Motor neuron (in vitro differentiated cells): ENCODE results near the gene ACER3. TPM values are rescaled to one million over a fixed set of nuclear protein-coding genes. Genes with fewer than 3 reads are reported as not detected.
"Not testable (repeated sequence)": the region's sequence is repeated elsewhere in the genome, so short reads cannot be mapped to it uniquely, and the experiment has no call there.

Experiments
- ATAC-seq, 8 experiments: fragments of 200-7000 bp; cut with Tn5 transposase; replicated peaks in 6 of 8; 2 replicates each; pipeline ENCODE4 v1.8.0; 2021; ENCODE audit warnings: mild to moderate bottlenecking in 8 of 8, moderate library complexity in 8 of 8
- H3K27ac ChIP-seq, 2 donors: fragments of 250-450 bp; sonication (Bioruptor Pico); 2 replicates each; pipeline ENCODE4 v1.9.0; 2021; ENCODE audit warnings: antibody characterized with exemption in 2 of 2, mild to moderate bottlenecking in 2 of 2, moderate library complexity in 1 of 2
- H3K4me1 ChIP-seq, 2 donors: fragments of 250-450 bp; sonication (Bioruptor Pico); replicated peaks in 1 of 2; 2 replicates each; pipeline ENCODE4 v1.6.1; 2021; ENCODE audit warnings: antibody characterized with exemption in 2 of 2, mild to moderate bottlenecking in 2 of 2, moderate library complexity in 1 of 2
- H3K4me3 ChIP-seq, 5 donors: fragments of 250-450 bp; sonication (Bioruptor Pico); 2 replicates each; pipeline ENCODE4 v1.9.0; 2021; ENCODE audit warnings: antibody characterized with exemption in 5 of 5, mild to moderate bottlenecking in 5 of 5, moderate library complexity in 4 of 5
- WGBS, 10 experiments: fragments of 450-650 bp; shearing (Covaris generic); methylation state at CpG; one replicate each; pipeline ENCODE4 v1.0.0; 2022; 5-methylcytosine and 5-hydroxymethylcytosine counted together
- in situ Hi-C, 9 experiments: fragments of 400-800 bp; cut with MboI; loops; one replicate each; pipeline ENCODE4 v1.15.0; 2021; ENCODE audit warnings: low sequenced_read_pairs in 9 of 9, low pct_unique_long_range_greater_than_20kb in 2 of 9; ENCODE audit not compliant: unreplicated experiment in 9 of 9
- total RNA-seq, 8 experiments: library from RNA; unstranded; fragments of 300-600 nt; gene quantifications; 2 replicates each; pipeline versions ENCODE4 v1.2.3 to v1.2.4, GENCODE V29; 2022

ACER3 gene
- total RNA-seq, 8 experiments from 2014 or later, result 7.1 to 15.8 (median 9.2) TPM

DNA sequence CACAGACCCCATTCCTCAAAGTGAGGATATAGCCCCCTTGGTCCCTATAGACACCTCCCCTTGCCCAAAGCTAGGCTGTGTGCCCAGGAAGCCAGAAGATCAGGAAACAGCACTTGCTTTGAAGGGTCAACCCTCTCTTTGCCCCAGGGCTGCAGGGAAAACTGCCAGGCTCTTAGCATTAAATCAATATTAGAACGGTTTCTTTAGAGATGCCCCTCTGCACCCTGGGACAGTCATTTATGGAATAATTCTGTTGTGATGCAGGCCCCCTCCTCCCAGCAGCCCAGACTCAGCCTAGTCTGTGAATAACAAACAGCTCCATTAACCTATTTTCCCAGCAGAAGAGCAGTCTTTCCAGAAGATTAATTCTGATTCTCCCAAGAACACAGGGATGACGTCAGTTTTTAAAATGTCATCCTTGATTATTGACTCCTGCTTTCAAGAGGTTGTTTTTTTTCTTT is 194.4 kb downstream of the ACER3 start:
- H3K4me3 ChIP-seq, result no peak overlapping the region
- WGBS, 10 experiments, result 17 to 61% (median 32%) methylated on average over 1 to 2 of the region's 2 CpGs; no CpG with 5 or more reads in 4 of the 10 experiments
- ATAC-seq, result peak in 6 of 8 experiments; percentile 25 to 98 (median 94)
- H3K27ac ChIP-seq, result peak overlapping the region in 1 of 2 donors; percentile 29
- in situ Hi-C loops, result loop anchor here in 1 of 9 experiments (10.0 kb wide), 1 partner anchor 50 kb away; the partner anchor contains the start of gene OMP
- peaks cover 3 to 22% of the 10 kb centered on the region in 2 donors for H3K4me1 ChIP-seq

DNA sequence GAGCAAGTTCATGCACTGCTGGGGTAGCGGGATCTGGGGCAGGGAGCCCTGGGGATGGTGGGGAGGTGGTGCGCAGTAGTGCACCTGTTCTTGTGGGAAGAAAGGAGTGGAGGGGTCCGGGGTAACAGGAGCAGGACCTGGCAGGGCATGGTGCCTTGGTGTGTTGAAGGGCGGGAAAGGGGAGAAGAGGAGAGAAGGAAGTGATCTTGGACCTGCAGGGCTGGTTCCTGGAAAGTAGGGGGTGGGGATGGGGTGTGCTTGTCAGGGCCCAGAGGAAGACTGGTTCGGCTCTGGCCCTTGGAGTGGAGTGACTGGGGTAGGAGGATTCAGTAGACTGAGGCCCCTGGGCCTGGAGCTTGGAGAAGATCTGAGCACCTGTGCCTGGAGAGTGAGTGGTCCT is 195.2 kb downstream of the ACER3 start:
- peaks cover 3 to 22% of the 10 kb centered on the region in 2 donors for H3K4me1 ChIP-seq
- no peak overlapping the region for H3K27ac ChIP-seq
- H3K4me3 ChIP-seq, result no peak overlapping the region
- WGBS, 10 experiments, result 100% methylated on average over 1 to 2 of the region's 5 CpGs; no CpG with 5 or more reads in 8 of the 10 experiments
- in situ Hi-C loops, result loop anchor here in 1 of 9 experiments (10.0 kb wide), 1 partner anchor 49 kb away; the partner anchor contains the start of gene OMP
- ATAC-seq, result no peak

DNA sequence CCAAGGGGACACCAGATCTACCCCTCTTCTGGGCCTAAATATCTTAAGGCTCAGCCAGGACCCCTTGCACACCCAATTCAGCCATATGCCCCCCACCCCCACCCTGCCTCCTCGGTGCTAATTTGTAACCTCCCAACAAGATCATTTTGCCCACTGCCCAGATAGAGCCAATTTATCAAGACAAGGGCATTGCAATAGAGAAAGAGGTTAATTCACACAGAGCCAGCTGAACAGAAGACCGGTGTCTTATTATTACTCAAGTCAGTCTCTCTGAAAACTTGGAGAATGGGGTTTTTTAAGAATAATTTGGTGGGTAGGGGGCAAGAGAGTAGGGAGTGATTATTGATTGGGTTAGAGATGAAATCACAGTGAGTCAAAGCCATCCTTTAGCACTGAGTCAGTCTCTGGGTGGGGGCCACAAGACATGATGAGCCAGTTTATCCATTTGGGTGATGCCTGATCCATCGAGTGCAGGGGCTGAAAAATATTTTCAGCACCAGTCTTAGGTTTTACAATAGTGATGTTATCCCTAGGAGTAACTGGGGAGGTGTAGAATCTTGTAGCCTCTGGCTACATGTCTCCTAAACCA is 196.2 kb downstream of the ACER3 start:
- H3K4me1 ChIP-seq, result peaks cover 3 to 22% of the 10 kb centered on the region in 2 donors
- in situ Hi-C loops, result loop anchor here in 1 of 9 experiments (10.0 kb wide), 1 partner anchor 48 kb away; the partner anchor contains the start of gene OMP
- ATAC-seq, result no peak
- no peak overlapping the region for H3K27ac ChIP-seq
- H3K4me3 ChIP-seq, result no peak overlapping the region
- 0 to 100% (median 80%) methylated on average over 1 of the region's 3 CpGs; no CpG with 5 or more reads in 5 of the 10 experiments for WGBS, 10 experiments

DNA sequence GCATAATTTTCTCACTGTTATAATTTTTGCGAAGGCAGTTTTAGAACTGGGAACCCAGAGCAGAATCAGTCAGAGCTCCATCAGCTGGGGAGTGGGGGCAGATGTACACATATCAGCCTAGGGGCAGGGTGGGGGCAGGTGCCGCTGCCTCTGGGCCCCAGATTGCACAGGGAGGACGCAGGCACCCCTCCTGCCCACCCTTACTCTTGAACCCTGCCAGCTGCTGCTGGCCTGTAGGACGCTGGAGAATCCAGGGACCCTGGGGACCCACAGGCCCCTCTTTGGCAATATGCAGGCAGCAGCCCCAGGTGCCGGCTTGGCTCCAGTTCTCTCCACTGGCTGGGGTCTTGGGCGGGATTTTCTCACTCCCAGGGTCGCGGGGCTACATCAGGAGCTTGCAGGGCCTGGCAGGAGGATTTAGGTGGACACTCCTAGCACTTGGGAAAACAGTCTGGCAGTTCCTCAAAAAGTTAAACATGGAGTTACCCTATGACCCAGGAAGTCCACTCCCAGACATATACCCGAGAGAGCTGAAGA is 197.3 kb downstream of the ACER3 start:
- no peak for ATAC-seq
- Histone ChIP-seq H3K27ac (no peak overlapping the region), H3K4me1 (peaks cover 3 to 22% of the 10 kb centered on the region in 2 donors), H3K4me3 (no peak overlapping the region)
- in situ Hi-C loops, result loop anchor here in 1 of 9 experiments (10.0 kb wide), 1 partner anchor 47 kb away; the partner anchor contains the start of gene OMP
- 50 to 100% (median 81%) methylated on average over 1 to 7 of the region's 9 CpGs; no CpG with 5 or more reads in 2 of the 10 experiments for WGBS, 10 experiments

- Histone ChIP-seq H3K4me1 (peaks cover 3 to 13% of the 10 kb centered on the region in 2 donors), H3K4me3 (no peak overlapping the region), H3K27ac (no peak overlapping the region)
- no peak for ATAC-seq
- WGBS, 10 experiments, result 17 to 100% (median 77%) methylated on average over 1 to 2 of the region's 2 CpGs; no CpG with 5 or more reads in 6 of the 10 experiments
- in situ Hi-C loops, result loop anchor here in 1 of 9 experiments (10.0 kb wide), 1 partner anchor 46 kb away; the partner anchor contains the start of gene OMP
These were observed 198.2 kb downstream of the ACER3 start for GRCh38 chr11:77058900-77059299.

DNA sequence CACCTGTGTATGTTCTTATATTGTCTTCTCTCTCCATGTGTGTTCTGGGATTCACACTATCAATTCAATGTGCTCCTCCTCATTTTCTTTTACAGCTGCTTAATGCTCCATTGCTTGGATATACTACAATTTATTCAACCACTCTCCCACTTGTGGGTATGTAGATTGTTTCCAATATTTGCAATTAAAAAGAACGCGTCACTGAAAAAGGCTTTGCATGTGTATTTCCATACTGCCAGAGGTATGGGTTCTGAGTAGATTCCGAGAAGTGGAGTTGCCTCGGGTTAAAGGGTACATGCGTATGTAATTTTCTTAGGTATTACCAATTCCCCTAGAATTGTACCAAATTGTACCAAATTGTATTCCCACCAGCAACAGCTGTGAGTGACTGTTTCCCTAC is 199.1 kb downstream of the ACER3 start:
- H3K4me1 ChIP-seq, result peaks cover 3 to 4% of the 10 kb centered on the region in 2 donors
- H3K27ac ChIP-seq, result no peak overlapping the region
- WGBS, 10 experiments, result 0 to 100% (median 58%) methylated on average over 1 to 5 of the region's 5 CpGs; no CpG with 5 or more reads in 2 of the 10 experiments
- peak in 4 of 8 experiments; percentile 12 to 94 (median 90) for ATAC-seq
- in situ Hi-C loops, result loop anchor here in 1 of 9 experiments (10.0 kb wide), 1 partner anchor 45 kb away; the partner anchor contains the start of gene OMP
- no peak overlapping the region for H3K4me3 ChIP-seq

DNA sequence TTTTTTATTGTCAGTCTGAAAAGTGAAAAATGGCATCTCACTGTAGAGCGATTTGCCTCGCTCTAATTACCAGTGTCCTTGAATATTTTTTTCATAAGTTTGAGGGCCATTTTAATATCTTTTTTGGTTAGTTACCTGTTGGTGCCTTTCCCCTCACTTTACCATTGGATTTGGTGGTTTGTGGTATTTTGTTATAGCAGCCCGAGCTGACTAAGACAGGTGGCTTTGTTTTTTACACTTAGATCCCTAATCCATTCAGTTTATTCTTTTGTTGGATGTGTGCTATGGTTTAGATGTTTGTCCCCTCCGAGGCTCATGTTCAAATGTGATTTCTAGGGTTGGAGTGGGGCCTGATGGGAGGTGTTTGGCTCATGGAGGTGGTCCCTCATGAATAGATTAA is 199.5 kb downstream of the ACER3 start:
- H3K4me1 ChIP-seq, result no peaks in the 10 kb centered on the region
- in situ Hi-C loops, result no loop called here
- 0 to 100% (median 80%) methylated on average over 1 to 4 of the region's 4 CpGs; no CpG with 5 or more reads in 2 of the 10 experiments for WGBS, 10 experiments
- H3K27ac ChIP-seq, result no peak overlapping the region
- H3K4me3 ChIP-seq, result no peak overlapping the region
- ATAC-seq, result peak in 1 of 8 experiments; percentile 2

DNA sequence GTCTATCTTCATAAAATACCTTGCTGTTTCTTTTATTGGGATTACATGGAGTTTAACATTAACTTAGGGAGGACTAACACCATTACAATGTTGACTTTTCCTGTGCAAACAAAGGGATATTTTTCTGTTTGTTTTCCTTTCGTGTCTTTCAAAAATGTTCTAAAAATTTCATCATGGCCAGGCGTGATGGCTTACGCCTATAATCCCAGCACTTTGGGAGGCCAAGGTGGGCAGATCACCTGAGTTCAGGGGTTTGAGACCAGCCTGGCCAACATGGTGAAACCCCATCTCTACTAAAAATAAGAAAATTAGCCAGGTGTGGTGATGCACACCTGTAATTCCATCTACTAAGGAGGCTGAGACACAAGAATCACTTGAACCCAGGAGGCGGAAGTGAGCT is 200.5 kb downstream of the ACER3 start:
- H3K4me1 ChIP-seq, ATAC-seq, H3K4me3 ChIP-seq, in situ Hi-C loops, H3K27ac ChIP-seq: not testable (repeated sequence)
- 50 to 93% (median 74%) methylated on average over 1 to 4 of the region's 4 CpGs; no CpG with 5 or more reads in 1 of the 10 experiments for WGBS, 10 experiments

DNA sequence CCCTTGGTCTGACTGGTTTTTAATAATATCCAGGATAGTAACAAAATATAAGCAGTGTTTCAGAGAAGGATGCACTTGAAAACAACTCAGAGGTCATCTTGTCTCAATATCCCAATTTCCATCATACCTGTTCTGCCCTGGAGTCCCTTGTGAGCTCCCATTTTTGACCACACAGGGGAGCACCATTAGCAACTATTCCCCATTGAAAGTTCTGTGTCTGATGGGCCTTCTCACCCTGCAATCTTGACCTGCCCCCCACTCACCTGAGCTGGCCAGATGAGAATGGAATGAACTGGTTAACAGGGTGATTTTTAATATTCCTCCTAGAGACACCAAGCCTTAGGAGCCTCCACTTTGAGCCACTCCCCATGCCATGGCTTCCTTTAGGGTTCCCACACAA is 202.2 kb downstream of the ACER3 start:
- no peak overlapping the region for H3K4me3 ChIP-seq
- no peak overlapping the region for H3K27ac ChIP-seq
- no peak for ATAC-seq
- in situ Hi-C loops, result no loop called here
- H3K4me1 ChIP-seq, result peaks cover 3 to 8% of the 10 kb centered on the region in 2 donors

DNA sequence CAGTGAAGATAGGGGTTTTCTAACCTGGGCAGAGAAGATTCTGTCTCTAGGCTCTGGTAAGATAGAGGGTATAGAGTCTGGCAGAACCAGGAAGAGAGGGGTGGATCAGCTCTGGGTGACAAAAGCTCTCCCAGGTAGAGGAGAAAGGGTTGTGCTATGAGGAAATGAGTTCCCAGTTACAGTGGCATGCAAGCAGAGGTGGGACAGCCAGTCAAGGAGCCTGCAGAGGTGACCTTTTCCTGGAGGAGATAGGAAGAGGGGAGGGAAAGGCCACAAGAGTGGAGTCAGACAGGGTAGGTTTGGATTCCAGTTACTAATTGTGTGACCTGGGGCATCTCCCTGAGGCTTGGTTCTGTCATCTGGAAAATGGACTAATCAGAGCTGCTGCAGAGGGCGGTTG is 202.7 kb downstream of the ACER3 start:
- Histone ChIP-seq H3K27ac (no peak overlapping the region), H3K4me1 (peaks cover 8 to 11% of the 10 kb centered on the region in 2 donors), H3K4me3 (no peak overlapping the region)
- WGBS, 10 experiments, result 80 to 100% methylated on average over 1 of the region's 1 CpG; no CpG with 5 or more reads in 8 of the 10 experiments
- ATAC-seq, result no peak
- in situ Hi-C loops, result no loop called here

- no peak overlapping the region for H3K27ac ChIP-seq
- in situ Hi-C loops, result no loop called here
- no peak overlapping the region for H3K4me3 ChIP-seq
- ATAC-seq, result no peak
- peaks cover 10 to 14% of the 10 kb centered on the region in 2 donors for H3K4me1 ChIP-seq
- WGBS, 10 experiments, result 80% methylated on average over 1 to 3 of the region's 4 CpGs; no CpG with 5 or more reads in 8 of the 10 experiments
These were observed 203.1 kb downstream of the ACER3 start for GRCh38 chr11:77063861-77064260.

- ATAC-seq, result no peak
- Histone ChIP-seq H3K27ac (no peak overlapping the region), H3K4me1 (peaks cover 11 to 23% of the 10 kb centered on the region in 2 donors), H3K4me3 (no peak overlapping the region)
- 90 to 100% (median 100%) methylated on average over 2 to 3 of the region's 4 CpGs; no CpG with 5 or more reads in 7 of the 10 experiments for WGBS, 10 experiments
- in situ Hi-C loops, result no loop called here
These were observed 204.0 kb downstream of the ACER3 start for GRCh38 chr11:77064648-77065217.

- in situ Hi-C loops, result no loop called here
- ATAC-seq, result peak in 3 of 8 experiments; percentile 6 to 23 (median 16)
- Histone ChIP-seq H3K4me1 (peaks cover 12 to 23% of the 10 kb centered on the region in 2 donors), H3K27ac (no peak overlapping the region), H3K4me3 (peak overlapping the region; percentile 43 to 71 (median 61))
- 0 to 50% (median 15%) methylated on average over 1 to 10 of the region's 14 CpGs; no CpG with 5 or more reads in 1 of the 10 experiments for WGBS, 10 experiments
These were observed 205.1 kb downstream of the ACER3 start for GRCh38 chr11:77065878-77066228.
